Measurements from ENCODE around the gene RFX1. TPM values are rescaled to one million over a fixed set of nuclear protein-coding genes. Genes with fewer than 3 reads are reported as not detected.
"Not testable (repeated sequence)": the region's sequence is repeated elsewhere in the genome, so short reads cannot be mapped to it uniquely, and the experiment has no call there.

Gene RFX1
- polyA plus RNA-seq, 4 donors: 9.5 to 15.8 (median 11.6) TPM

DNA sequence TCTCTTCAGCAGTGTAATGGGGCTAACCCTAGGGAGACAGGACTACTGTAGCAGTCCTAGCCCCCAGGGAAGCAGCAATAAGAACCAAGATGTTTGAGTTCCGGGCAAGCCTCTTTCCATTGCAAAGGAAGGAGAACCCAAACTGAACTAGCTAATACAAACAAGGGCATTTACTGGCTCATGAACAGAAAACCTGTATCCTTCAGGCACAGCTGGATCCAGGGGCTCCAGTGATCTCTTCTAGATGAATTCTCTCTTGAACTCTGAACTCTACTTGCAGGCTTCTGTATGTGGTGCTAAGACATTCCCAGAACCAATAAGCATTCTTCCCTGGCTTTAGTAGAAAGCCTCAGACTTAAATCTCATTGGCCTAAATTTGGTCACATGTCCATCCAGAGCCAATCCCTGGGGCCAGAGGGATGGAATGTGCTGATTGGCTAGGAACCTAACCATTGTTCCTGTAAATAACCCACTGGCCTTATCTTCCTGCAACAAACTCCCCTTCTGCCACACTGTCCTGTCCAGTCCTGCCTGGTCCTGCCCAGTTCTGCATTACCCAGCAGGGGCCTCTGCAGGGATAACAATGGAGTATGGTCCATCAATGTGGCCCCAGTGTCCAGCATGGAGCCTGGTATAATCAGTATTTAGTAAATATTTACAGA lies 64.0 kb downstream of the RFX1 start:
- no peak for DNase-seq (ENCODE audit: low read depth in 4 of 4, low spot score in 3 of 4)

DNA sequence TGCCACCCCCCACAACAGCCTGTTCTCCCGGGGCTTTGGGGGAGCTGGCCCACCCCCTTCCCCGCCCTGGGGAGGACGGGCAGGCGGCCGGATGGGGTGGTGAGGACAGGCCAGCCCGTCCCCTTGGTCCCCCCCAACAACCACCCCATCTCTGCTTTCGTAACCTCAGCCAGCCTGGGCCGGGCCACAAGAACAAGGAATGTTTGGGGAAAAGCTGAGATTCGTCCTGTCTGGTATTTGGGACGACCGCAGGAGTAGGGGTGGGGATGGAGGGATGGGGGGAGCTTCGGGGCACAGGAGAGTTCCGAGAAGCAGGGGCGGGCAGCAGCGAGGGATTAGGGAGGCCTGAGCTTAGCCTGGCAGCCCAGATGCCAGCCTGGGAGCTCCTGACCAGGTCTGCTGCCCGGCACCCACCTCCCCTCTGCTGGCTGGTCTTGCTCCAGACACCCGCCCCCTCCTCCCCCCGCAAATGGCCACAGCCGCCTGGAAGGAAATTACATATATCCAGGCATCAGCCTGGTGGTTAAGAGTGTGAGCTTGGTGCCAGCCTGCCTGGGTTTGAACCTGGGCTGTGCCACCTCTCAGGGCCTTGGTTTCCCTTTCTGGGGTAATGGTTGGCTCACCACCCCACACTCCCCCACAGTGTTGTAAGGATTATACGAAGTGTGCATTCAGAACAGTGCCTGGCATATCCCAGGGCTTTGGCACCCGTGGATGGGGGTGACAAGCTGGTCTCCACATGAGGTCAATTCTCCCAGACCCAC lies 67.6 kb downstream of the RFX1 start, which contains the start of gene PODNL1:
Gene PODNL1, minus strand, starts transcription at position 117 of the 764 bp plus-strand sequence. CDS start 236 bp downstream, outside the sequence.
- DNase-seq (ENCODE audit: low read depth in 4 of 4, low spot score in 3 of 4): no peak

GRCh38 chr19:13937479-13938300 lies 68.4 kb downstream of the RFX1 start:
- DNase-seq (ENCODE audit: low read depth in 4 of 4, low spot score in 3 of 4): no peak

DNA sequence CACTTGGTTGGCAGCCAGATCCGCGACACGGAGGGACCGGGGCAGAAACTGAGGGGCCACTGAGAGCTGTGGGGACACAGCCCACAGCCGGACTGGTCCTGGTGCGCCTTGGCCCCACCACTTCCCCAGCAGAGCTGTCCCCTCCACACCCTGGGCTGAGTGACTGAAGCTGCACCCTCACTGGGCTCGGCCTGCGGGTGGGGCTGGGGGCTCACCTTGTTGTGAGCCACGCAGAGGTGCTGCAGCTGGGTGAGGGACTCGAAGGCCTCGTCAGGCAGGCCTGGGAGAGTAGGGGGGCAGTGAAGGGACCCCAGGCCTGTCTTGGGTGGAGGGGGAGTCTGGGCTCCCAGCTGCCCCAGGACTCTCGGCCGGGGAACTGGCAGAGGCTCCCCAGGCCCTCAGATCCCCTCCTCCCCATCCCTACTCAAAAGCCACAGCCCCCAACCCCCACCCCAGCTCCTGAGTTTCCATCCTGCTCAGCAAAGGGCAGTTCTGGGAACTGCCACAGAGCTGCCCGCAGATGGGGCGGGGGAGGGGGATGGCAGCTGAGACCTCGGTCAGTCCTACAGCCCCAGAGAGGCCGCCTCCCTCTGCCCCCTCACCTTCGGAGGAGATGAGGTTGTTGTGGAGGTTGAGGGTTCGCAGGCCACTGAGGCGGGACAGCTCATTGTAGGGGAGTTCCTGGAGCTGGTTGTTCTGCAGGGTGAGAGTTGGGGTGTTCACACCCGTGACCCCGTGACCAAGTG lies 70.2 kb downstream of the RFX1 start:
- no peak for DNase-seq (ENCODE audit: low read depth in 4 of 4, low spot score in 3 of 4)

- no peak for DNase-seq (ENCODE audit: low read depth in 4 of 4, low spot score in 3 of 4)
These were observed 71.4 kb downstream of the RFX1 start for GRCh38 chr19:13934785-13935109.

- no peak for DNase-seq (ENCODE audit: low read depth in 4 of 4, low spot score in 3 of 4)
These were observed 73.2 kb downstream of the RFX1 start for GRCh38 chr19:13932911-13933393.

DNA sequence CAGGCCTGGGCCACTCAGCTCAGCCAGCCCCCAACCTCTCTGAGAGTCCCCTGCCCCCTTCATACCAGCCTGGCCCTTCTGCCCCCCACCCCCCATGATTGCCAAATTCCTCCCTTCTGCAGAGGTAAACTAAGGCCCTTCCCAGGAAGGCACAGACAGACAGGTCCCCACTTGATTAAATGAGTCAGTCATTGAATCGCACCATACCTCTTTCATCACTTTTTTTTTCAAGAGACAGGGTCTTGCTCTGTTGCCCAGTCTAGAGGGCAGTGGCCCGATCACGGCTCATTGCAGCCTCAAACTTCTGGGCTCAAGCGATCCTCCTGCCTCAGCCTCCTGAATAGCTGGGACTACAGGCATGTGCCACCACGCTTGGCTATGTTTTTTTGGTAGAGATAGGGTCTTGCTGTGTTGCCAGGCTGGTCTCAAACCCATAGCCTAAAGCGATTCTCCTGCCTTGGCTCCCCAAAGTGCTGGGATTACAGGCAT lies 73.9 kb downstream of the RFX1 start:
- DNase-seq (ENCODE audit: low read depth in 4 of 4, low spot score in 3 of 4): no peak

DNA sequence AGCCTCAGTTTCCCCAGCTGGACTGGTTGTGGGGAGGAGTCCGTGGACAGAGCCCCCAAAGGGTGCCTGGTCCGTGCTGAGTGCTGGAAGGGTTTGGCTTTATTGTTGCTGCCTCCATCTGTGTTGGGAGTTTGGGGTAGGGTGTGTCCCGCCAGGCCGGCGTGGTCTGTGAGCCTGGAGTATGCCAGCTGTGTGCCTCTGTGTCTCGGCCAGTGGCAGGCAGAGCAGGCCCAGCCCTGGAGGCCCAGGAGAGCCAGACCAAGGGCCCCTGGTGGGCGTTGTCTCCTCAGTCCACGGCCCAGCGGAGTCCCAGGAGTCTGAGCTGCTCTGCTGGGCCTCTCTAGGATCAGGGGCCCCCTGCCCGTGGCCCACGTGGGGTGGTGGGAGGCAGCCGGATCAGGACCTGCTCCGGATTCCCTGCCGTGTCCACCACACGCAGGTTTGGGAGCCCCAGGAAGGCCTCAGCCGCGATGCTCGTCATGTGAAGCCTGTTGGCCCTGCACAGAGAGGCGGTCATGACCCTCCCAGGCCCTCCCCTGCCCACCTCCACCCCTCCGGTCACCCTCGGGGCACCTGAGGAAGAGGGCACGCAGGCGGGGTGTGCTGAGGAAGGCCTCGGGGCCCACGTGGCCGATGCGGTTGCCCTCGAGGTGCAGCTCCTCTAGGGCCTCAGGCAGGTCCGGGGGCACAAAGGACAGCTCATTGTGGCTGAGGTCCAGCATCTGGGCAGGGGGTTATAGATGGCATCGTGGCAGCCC lies 74.5 kb downstream of the RFX1 start:
- DNase-seq (ENCODE audit: low read depth in 4 of 4, low spot score in 3 of 4): no peak

- DNase-seq (ENCODE audit: low read depth in 4 of 4, low spot score in 3 of 4): no peak
These were observed 75.7 kb downstream of the RFX1 start for GRCh38 chr19:13930402-13930801.

- no peak for DNase-seq (ENCODE audit: low read depth in 4 of 4, low spot score in 3 of 4)
These were observed 76.2 kb downstream of the RFX1 start for GRCh38 chr19:13929956-13930355.

GRCh38 chr19:13929340-13929739 lies 76.8 kb downstream of the RFX1 start:
- DNase-seq (ENCODE audit: low read depth in 4 of 4, low spot score in 3 of 4): no peak

DNA sequence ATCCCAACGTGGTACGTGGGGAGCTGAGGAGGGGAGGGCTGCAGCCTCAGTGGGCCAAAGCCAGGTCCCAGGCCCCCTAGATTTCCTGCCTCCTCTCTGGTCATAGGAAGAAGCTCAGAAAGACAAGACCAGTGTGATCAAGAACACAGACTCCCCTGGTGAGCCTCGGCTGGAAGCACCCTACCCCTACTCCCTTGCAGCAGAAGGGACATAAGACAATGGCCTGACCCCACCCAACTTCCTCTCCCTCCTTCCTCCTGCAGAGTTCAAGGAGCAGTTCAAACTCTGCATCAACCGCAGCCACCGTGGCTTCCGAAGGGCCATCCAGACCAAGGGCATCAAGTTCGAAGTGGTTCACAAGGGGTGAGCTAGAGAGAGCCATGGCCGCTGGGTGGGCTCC lies 79.4 kb downstream of the RFX1 start:
- DNase-seq (ENCODE audit: low read depth in 4 of 4, low spot score in 3 of 4): no peak

DNA sequence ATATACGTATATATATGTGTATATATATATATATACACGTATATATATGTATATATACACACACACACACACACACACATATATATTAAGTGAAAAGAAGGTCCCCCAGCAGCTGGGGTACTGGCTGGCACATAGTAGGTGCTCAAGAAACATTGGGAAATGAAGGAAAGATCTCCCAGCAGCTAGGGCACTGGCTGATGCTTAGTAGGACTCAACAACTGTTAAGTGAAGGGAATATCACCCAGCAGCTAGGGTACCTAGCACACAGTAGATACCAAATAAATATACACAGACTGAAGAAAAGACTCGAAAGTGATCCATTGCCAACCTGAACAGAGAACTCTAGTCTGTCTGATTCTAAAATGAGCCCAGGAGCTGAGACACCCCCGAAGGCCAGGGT lies 80.1 kb downstream of the RFX1 start:
- no peak for DNase-seq (ENCODE audit: low read depth in 4 of 4, low spot score in 3 of 4)

DNA sequence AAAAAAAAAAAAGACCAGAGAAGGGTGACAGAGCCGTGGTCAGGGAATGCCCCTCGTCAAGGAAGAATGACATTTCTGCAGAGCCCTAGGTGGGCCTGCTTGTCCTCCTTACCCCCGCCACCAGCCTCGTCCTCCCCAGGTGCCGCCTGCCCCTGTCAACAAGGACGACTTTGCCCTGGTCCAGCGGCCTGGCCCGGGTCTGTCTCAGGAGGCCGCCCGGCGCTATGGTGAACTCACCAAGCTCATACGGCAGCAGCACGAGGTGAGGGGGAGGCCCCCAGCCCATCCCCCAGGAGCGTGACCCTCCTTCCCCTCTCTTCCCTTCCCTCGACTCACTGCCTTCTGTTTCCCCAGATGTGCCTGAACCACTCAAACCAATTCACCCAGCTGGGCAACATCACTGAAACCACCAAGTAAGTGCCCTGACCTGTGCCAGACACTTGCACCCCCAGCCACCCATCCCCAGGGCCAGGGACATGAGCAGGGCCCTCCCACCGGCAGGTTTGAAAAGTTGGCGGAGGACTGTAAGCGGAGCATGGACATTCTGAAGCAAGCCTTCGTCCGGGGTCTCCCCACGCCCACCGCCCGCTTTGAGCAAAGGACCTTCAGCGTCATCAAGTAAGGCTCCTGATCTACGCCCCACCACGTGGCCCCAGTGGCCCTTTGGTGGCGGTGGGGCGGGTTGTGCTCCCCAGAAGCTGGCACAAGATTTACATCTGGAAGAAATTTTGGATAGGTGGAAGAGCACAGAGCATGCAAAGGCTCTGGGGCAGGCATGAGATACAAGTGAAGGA lies 82.7 kb downstream of the RFX1 start:
- no peak for DNase-seq (ENCODE audit: low read depth in 4 of 4, low spot score in 3 of 4)

DNA sequence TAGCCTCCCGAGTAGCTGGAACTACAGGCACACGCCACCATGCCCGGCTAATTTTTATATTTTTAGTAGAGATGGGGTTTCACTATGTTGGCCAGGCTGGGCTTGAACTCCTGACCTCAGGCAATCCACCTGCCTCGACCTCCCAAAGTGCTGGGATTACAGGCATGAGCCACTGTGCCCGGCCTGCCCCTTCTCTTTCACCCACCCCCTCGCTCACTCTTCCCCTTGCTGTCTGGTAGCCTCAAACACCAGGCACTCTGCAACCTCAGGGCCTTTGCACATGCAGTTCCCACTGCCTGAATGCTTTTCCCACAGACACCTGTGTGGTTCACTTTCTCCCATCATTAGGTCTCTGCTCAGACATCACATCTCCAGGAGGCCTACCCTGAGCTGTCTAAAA lies 84.0 kb downstream of the RFX1 start:
- DNase-seq (ENCODE audit: low read depth in 4 of 4, low spot score in 3 of 4): not testable (repeated sequence)

DNA sequence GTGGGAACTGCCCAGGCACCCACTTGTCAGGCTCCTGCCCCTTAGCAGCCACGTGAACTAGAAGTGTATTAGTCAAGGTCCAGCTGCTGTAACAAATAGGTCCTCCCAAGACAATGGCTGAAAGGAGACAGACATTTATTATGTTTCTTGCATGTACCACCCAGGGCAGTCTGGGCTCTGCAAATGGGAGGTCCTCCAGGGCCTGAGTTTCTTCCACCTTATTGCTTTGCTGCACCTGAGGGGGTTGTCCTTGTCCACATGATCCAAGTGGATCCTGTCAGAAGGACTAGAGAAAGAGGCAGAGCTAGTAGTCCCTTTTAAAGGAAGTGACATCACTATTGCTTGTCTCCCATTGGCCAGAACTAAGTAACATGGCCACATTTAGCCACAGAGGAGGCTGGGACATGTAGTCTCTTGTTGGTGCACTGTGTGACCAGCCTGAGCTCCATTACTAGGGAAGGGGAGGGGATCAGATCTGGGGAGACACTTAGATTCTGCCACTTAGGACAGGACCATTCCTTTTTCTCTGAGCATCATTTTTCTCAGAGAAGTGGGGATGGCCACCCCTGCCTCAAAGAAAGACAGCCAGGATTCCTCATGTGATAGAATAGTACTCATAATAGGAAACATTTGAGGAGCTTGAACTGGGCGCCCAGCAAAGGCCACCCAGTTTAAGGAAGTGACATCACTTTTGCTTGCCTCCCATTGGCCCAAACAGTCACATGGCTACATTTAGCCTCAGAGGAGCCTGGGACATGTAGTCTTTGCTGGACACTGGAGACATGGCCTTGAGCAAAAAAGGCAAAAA lies 85.0 kb downstream of the RFX1 start:
- no peak for DNase-seq (ENCODE audit: low read depth in 4 of 4, low spot score in 3 of 4)

DNA sequence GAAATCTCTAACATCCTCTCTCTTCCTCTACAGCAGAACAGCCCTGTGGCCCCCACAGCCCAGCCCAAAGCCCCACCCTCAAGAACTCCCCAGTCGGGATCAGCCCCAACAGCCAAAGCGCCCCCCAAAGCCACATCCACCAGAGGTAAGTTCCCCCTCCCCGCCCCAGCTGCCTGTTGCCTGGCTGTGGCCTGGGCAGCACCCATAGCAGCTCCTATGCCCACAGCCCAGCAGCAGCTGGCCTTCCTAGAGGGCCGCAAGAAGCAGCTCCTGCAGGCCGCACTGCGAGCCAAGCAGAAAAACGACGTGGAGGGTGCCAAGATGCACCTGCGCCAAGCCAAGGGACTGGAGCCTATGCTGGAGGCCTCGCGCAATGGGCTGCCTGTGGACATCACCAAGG lies 85.6 kb downstream of the RFX1 start:
- DNase-seq (ENCODE audit: low read depth in 4 of 4, low spot score in 3 of 4): no peak
